Anterior cingulate cortex (tissue), 58 donors: ENCODE measurements around the gene FSIP1.

Experiments used
- DNase-seq, 58 donors: peaks; one replicate each; lab custom pipeline; 2025; lab: John Stamatoyannopoulos, UW

FSIP1 gene

GRCh38 chr15:39654304-39654703, 128.3 kb downstream of the FSIP1 start:
- DNase-seq = no peak

DNA sequence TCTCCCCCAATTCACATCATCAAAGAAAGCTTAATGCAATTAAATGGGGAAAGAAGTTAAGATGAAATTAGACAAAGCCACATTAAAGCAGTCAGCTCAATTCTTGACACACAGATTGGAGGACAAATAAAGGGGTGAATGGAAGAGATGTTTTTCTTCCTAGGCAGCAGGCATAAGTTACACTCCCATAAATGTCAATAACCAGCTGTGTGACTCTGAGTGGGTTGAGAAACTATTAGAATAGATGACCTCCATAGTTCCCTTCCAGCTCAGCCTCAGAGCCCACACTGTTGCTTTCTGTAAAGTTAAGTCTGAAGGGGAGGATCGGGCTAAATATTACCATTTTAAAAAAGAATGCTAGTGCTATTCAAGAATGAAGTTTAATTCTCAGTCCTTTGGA, 130.8 kb downstream of the FSIP1 start:
- no peak for DNase-seq

GRCh38 chr15:39651295-39651694, 131.3 kb downstream of the FSIP1 start:
- no peak for DNase-seq

DNA sequence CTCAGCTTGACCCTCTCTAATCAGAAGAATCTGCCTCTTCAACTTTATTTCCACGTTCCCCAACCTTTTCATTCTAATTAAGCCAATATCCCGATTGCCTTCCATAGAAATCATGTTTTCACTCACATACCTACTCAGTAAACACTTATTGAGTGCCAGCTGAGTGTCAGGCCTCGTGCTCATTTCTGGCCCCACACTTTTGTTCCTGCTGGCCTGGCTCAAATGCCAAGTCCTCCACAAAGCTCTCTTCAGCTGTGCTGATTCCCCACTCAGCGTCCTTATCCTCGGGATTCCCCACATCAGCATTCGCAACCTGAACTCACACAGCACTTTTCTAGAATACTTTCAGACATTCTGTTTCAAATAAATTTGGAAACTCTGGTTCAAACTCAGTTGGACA, 132.9 kb downstream of the FSIP1 start:
- DNase-seq = no peak

DNA sequence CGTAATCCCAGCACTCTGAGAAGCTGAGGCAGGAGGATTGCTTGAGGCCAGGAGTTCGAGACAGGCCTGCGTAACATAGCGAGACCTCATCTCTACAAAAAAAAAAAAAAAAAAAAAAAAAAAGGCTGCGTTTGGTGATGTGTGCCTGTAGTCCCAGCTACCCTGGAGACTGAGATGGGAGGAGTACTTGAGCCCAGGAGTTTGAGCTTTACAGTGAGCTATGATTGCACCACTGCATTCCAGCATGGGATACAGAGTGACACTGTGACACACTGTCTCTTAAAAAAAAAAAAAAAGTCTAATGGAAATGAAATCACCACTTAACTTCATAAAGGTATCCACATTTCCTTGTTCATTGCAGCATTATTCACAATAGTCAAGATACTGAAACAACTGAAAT, 136.2 kb downstream of the FSIP1 start:
- no peak for DNase-seq

GRCh38 chr15:39645976-39646257, 136.7 kb downstream of the FSIP1 start:
- no peak for DNase-seq

DNA sequence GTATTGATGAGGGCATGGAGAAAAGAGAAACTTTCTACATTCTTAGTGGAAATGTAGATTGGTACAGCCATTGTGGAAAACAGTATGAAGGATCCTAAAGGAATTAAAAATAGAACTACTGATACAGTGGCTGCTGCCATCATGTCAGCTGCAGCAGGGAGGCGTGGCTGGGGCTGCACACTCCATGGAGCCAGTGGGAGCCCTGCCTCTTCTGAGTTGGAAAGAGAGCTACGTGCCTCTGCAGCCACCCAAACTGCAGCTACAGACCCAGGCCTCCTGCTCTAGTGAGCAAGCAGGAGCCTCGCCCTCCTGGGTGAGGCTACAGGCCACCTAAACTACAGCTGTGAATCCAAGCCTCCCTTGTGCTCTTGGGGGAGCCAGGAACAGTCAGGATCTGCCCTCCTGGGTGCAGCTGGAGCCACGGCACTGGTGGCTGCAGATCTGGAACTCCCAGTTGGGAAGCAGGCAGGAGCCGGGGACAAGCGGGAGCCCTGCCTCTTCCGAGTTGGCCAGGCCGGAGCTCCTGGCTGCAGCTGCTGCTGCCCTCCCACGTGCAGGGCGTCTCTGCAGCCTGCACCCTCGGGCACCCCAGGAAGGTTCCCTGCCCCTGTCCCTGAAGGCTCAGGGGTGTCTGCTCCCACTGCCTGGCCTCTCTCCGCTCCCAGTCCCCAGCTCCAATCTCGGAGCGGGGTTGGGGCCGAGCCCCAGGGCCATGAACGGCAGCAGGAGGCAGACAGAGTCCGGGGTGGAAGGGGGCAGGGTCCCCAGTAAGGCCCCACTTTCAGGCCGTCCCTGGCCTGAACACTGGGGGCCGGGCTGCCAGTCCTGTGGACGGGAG, 137.3 kb downstream of the FSIP1 start:
- no peak for DNase-seq

- DNase-seq = no peak
Observed at GRCh38 chr15:39644136-39644535, 138.5 kb downstream of the FSIP1 start.

DNA sequence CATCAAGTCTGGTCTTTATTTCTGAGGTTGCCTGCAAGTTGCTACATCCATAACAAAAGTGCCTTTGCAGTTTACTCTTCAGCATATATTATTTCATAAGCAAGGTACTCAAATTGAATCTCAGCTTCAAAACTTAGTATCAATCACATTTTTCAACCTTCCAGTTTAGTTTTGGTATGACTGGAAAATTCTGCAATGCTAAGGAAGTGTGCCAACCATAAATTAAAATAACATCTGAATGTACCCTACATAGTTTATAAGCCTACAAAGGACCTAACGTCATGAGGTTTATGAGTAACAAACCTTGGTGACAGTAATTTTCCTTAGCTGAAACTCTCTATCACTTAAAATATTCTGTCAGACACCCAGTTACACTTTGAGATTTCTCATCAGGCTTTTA, 138.9 kb downstream of the FSIP1 start:
- DNase-seq = no peak

GRCh38 chr15:39642011-39642640, 140.5 kb downstream of the FSIP1 start:
- no peak for DNase-seq

DNA sequence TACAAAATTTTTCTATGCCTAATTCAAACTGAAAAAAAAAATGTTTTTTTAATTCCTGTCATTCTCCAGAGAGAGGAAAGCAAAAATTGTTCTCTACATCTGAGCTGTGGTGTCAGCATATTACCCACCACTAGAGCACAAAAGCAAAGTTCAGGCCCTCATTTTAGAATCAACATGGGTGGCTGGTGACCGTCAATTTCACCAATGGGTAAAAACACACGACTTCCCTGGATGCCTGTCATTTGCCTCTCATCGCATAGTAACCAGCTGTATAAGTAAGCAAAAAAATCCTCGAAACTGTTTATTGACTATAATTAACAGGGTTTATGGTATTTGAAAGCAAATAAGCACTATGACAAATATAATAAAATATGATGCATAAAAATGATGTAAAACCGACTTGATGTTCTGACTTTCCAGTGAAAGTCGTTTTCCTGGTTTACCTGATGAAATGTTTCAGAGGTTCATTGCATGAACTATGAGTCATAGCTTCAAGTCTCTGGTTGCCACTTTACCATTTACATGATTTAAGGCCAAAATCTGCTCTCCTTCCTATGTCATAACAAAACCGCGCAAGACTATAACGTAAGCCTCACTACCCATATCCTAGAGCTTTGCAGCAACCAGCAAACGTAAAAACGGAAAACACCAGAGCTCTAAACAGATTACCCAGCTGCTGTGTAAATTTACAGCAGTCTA, 141.3 kb downstream of the FSIP1 start:
- DNase-seq = no peak

- DNase-seq = no peak
Observed at GRCh38 chr15:39640665-39641064, 142.0 kb downstream of the FSIP1 start.

DNA sequence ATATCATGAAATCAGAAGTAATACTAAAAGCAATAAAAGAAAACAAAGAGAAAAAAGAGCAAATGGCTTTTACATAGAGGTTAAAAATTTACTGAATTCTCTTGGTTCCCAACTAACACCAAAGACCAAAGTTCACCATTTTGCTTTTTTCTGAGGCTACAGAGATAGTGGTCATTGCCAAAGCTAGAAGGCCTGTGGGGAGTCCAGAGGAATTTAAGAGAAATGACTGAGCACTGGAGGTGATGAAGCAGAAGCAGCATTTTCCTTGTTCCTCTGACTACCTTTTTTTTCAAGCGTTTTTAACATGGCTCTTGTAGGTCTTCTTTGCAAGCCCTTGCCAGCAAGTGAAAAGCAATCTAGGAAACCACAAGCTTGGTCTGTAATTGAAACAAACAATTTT, 143.6 kb downstream of the FSIP1 start:
- no peak for DNase-seq

- DNase-seq = no peak
Observed at GRCh38 chr15:39638041-39638440, 144.6 kb downstream of the FSIP1 start.

DNA sequence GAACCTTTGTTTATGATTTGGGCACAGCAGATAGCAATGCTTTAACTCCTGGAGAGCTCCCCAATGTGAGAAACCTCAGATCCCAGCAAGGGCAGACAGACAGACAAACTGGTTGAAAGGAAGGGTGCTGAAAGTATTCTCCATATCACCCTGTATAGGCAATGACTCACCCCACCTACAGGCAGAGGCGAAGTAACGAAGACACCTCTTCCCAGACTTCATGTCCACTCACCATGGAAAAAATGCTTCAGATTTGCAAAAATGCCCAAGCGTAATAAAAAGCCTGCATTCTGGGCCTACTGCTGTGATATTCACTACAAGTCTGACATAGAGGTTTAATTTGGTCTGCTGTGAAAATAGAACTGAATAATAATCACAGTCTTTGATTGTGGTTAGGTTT, 151.3 kb downstream of the FSIP1 start:
- no peak for DNase-seq

GRCh38 chr15:39629906-39630305, 152.7 kb downstream of the FSIP1 start:
- DNase-seq = no peak

- no peak for DNase-seq
Observed at GRCh38 chr15:39629371-39629770, 153.3 kb downstream of the FSIP1 start.

GRCh38 chr15:39628546-39629257, 153.9 kb downstream of the FSIP1 start:
- DNase-seq = peak in 4 of 58 donors; percentile 8 to 55 (median 16)

DNA sequence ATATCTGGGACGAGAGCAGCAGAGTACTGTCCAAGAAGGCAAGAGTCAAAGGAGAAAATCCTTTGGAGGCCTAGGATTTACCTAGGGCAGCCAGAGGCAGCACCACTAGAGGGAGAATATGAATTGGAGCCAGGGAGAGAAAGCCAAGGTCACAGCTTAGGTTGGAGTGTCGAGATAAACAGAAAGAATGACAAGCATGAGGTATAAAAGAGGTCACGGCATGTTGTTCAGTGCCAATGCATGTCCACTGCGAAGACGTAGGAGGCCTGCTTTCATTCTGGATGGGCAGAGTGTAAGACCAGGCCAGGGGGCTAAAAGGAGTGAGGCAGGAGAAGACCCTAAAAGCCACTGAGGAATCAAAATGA, 154.5 kb downstream of the FSIP1 start:
- DNase-seq = no peak

- peak in 1 of 58 donors; percentile 9 for DNase-seq
Observed at GRCh38 chr15:39627451-39628143, 155.0 kb downstream of the FSIP1 start.

- DNase-seq = no peak
Observed at GRCh38 chr15:39625856-39626255, 156.8 kb downstream of the FSIP1 start.
